HEK293 (cell line): ENCODE results near the gene CDNF.

ENCODE experiments used
- CTCF ChIA-PET: fragments of 350-600 bp; formaldehyde crosslinking; extraction: SDS; loops from one replicate; lab custom pipeline; 2021; ENCODE audit warnings: antibody characterized with exemption; lab: Yijun Ruan, JAX
- POLR2A ChIA-PET: fragments of 300-600 bp; formaldehyde crosslinking; extraction: SDS; loops from one replicate; lab custom pipeline; 2020; ENCODE audit warnings: antibody characterized with exemption, inconsistent platforms; lab: Yijun Ruan, JAX
- H3K27ac ChIP-seq: fragments of 200-500 bp; sonication (Bioruptor generic); 2 replicates; pipeline ENCODE4 v1.5.1; 2014; ENCODE audit warnings: low read depth, low read length, control low read depth, inconsistent platforms; ENCODE audit errors: extremely low read depth
- H3K36me3 ChIP-seq, 2 experiments: fragments of 200-500 bp in 1 of 2; sonication (Bioruptor generic) in 1 of 2; 1 replicate in 1 of 2; 2 replicates in 1 of 2; pipeline ENCODE4 v1.5.1; 2014 to 2017; ENCODE audit warnings: inconsistent platforms in 2 of 2, low read length in 2 of 2; ENCODE audit not compliant: control insufficient read depth in 2 of 2, insufficient read depth in 1 of 2
- H3K4me1 ChIP-seq: fragments of 200-500 bp; sonication (Bioruptor generic); 2 replicates; pipeline ENCODE4 v1.5.1; 2014; ENCODE audit warnings: mild to moderate bottlenecking, low read length, inconsistent platforms; ENCODE audit not compliant: control insufficient read depth, insufficient read depth
- H3K4me3 ChIP-seq: 2 replicates; pipeline ENCODE4 v1.5.1; 2011; ENCODE audit warnings: low read depth, mild to moderate bottlenecking, control low read depth, low read length, moderate library complexity
- H3K9me3 ChIP-seq: fragments of 200-500 bp; sonication (Bioruptor generic); 2 replicates; pipeline ENCODE4 v1.5.1; 2014; ENCODE audit warnings: low read depth, low read length, inconsistent platforms; ENCODE audit not compliant: control insufficient read depth, insufficient read depth
- HOXD13 ChIP-seq: sonication (generic); formaldehyde crosslinking; IDR thresholded peaks from 2 replicates; pipeline ENCODE4 v1.8.0; 2022; ENCODE audit warnings: missing genetic modification reagents, borderline replicate concordance
- ZFP41 ChIP-seq: fragments of 450-650 bp; formaldehyde crosslinking; IDR thresholded peaks from 2 replicates; pipeline ENCODE4 v1.5.1; 2016; ENCODE audit warnings: missing biosample characterization, missing genetic modification characterization, borderline replicate concordance
- ZNF248 ChIP-seq: fragments of 450-650 bp; formaldehyde crosslinking; IDR thresholded peaks from 2 replicates; pipeline ENCODE4 v1.5.1; 2017; ENCODE audit warnings: missing biosample characterization, missing genetic modification characterization
- ZNF335 ChIP-seq: fragments of 450-650 bp; formaldehyde crosslinking; conservative IDR thresholded peaks from 2 replicates; pipeline ENCODE4 v1.5.1; 2016; ENCODE audit warnings: missing biosample characterization, missing genetic modification characterization
- ZNF426 ChIP-seq: fragments of 450-650 bp; formaldehyde crosslinking; IDR thresholded peaks from 2 replicates; pipeline ENCODE4 v1.5.1; 2017; ENCODE audit warnings: missing biosample characterization, missing genetic modification characterization, mild to moderate bottlenecking, inconsistent platforms, moderate library complexity
- ZNF670 ChIP-seq: fragments of 450-650 bp; formaldehyde crosslinking; IDR thresholded peaks from 2 replicates; pipeline ENCODE4 v1.5.1; 2016; ENCODE audit warnings: missing biosample characterization, missing genetic modification characterization, low read depth
- TF ChIP-seq, protein P1 (sequence below): fragments of 450-650 bp; formaldehyde crosslinking; IDR thresholded peaks from 2 replicates; pipeline ENCODE4 v1.5.1; 2016; ENCODE audit warnings: missing biosample characterization, missing genetic modification characterization
- TF ChIP-seq, protein P2 (sequence below): fragments of 450-650 bp; formaldehyde crosslinking; IDR thresholded peaks from 2 replicates; pipeline ENCODE4 v1.5.1; 2016; ENCODE audit warnings: missing biosample characterization, missing genetic modification characterization, borderline replicate concordance
- TF ChIP-seq, protein P3 (sequence below): fragments of 450-650 bp; formaldehyde crosslinking; IDR thresholded peaks from 2 replicates; pipeline ENCODE4 v1.5.1; 2016; ENCODE audit warnings: missing biosample characterization, missing genetic modification characterization, low read depth
- TF ChIP-seq, protein P4 (sequence below): fragments of 450-650 bp; formaldehyde crosslinking; IDR thresholded peaks from 2 replicates; pipeline ENCODE4 v1.5.1; 2016; ENCODE audit warnings: missing biosample characterization, missing genetic modification characterization

Gene CDNF

DNA sequence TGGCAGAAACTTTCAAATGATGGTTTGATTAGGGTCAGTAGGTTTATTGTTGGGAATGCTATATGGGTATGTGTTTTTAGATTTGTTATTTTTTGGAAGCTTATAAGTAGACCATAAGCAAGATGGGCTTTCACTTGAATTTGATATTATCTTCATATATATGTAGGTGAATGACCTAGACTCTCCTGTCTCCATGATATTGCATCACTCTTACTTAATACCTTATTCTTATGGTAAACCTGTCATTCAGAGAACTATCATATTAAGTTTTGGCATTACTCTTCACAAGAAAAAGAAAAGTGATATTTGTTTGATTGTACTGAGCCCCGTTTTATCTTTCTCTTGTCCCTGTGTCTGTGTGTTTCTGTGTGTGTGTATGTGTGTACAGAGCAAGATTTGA, 17.6 kb upstream of the CDNF start:
- H3K4me3 ChIP-seq = no peak overlapping the region
- H3K9me3 ChIP-seq = no peaks in the 10 kb centered on the region
- H3K27ac ChIP-seq = no peak overlapping the region
- no peak for TF ChIP-seq ZNF248
- CTCF ChIA-PET = no interaction called here
- no peaks in the 10 kb centered on the region for H3K4me1 ChIP-seq
- POLR2A ChIA-PET = no interaction called here
- peaks cover 50 to 70% of the 10 kb centered on the region in 2 experiments for H3K36me3 ChIP-seq

DNA sequence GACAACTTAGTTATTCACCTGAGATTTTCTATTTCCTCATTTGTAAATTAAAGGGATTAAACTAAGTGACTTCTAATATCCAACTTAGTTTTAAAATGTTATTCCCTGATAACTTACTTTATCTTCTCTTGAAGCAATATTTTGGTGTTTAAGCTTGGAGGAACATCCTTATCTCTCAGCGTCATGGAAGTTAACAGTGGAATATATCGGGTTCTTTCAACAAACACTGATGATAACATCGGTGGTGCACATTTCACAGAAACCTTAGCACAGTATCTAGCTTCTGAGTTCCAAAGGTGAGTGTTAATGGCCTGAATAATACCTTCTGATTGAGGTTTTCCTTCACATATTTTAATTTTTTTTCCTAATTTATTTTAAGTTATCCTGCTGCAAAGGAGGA, 14.4 kb upstream of the CDNF start:
- POLR2A ChIA-PET = interaction anchor here (1.4 kb wide), 1 partner anchor 15 kb away, joined by 5 read pairs; the partner anchor contains the start of genes CDNF, HSPA14 and MSANTD7
- Histone ChIP-seq H3K36me3 (peaks cover 45 to 63% of the 10 kb centered on the region in 2 experiments), H3K27ac (no peak overlapping the region), H3K4me1 (no peaks in the 10 kb centered on the region), H3K9me3 (no peaks in the 10 kb centered on the region), H3K4me3 (no peak overlapping the region)
- TF ChIP-seq ZNF335 (tag by site-specific recombination) = no peak
- TF ChIP-seq, protein P1, sequence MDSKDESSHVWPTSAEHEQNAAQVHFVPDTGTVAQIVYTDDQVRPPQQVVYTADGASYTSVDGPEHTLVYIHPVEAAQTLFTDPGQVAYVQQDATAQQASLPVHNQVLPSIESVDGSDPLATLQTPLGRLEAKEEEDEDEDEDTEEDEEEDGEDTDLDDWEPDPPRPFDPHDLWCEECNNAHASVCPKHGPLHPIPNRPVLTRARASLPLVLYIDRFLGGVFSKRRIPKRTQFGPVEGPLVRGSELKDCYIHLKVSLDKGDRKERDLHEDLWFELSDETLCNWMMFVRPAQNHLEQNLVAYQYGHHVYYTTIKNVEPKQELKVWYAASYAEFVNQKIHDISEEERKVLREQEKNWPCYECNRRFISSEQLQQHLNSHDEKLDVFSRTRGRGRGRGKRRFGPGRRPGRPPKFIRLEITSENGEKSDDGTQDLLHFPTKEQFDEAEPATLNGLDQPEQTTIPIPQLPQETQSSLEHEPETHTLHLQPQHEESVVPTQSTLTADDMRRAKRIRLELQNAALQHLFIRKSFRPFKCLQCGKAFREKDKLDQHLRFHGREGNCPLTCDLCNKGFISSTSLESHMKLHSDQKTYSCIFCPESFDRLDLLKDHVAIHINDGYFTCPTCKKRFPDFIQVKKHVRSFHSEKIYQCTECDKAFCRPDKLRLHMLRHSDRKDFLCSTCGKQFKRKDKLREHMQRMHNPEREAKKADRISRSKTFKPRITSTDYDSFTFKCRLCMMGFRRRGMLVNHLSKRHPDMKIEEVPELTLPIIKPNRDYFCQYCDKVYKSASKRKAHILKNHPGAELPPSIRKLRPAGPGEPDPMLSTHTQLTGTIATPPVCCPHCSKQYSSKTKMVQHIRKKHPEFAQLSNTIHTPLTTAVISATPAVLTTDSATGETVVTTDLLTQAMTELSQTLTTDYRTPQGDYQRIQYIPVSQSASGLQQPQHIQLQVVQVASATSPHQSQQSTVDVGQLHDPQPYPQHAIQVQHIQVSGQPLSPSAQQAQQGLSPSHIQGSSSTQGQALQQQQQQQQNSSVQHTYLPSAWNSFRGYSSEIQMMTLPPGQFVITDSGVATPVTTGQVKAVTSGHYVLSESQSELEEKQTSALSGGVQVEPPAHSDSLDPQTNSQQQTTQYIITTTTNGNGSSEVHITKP (tag by site-specific recombination) = no peak
- TF ChIP-seq, protein P2, sequence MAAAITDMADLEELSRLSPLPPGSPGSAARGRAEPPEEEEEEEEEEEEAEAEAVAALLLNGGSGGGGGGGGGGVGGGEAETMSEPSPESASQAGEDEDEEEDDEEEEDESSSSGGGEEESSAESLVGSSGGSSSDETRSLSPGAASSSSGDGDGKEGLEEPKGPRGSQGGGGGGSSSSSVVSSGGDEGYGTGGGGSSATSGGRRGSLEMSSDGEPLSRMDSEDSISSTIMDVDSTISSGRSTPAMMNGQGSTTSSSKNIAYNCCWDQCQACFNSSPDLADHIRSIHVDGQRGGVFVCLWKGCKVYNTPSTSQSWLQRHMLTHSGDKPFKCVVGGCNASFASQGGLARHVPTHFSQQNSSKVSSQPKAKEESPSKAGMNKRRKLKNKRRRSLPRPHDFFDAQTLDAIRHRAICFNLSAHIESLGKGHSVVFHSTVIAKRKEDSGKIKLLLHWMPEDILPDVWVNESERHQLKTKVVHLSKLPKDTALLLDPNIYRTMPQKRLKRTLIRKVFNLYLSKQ (tag by site-specific recombination) = no peak
- TF ChIP-seq ZNF426 = no peak
- no peak for TF ChIP-seq ZFP41 (tag by site-specific recombination)
- TF ChIP-seq, protein P3, sequence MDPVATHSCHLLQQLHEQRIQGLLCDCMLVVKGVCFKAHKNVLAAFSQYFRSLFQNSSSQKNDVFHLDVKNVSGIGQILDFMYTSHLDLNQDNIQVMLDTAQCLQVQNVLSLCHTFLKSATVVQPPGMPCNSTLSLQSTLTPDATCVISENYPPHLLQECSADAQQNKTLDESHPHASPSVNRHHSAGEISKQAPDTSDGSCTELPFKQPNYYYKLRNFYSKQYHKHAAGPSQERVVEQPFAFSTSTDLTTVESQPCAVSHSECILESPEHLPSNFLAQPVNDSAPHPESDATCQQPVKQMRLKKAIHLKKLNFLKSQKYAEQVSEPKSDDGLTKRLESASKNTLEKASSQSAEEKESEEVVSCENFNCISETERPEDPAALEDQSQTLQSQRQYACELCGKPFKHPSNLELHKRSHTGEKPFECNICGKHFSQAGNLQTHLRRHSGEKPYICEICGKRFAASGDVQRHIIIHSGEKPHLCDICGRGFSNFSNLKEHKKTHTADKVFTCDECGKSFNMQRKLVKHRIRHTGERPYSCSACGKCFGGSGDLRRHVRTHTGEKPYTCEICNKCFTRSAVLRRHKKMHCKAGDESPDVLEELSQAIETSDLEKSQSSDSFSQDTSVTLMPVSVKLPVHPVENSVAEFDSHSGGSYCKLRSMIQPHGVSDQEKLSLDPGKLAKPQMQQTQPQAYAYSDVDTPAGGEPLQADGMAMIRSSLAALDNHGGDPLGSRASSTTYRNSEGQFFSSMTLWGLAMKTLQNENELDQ (tag by site-specific recombination) = no peak
- CTCF ChIA-PET = interaction anchor here (0.6 to 1.0 kb wide), 2 partner anchors 119 to 1065 kb away, joined by 3 to 6 read pairs; no protein-coding TSS in a partner anchor

DNA sequence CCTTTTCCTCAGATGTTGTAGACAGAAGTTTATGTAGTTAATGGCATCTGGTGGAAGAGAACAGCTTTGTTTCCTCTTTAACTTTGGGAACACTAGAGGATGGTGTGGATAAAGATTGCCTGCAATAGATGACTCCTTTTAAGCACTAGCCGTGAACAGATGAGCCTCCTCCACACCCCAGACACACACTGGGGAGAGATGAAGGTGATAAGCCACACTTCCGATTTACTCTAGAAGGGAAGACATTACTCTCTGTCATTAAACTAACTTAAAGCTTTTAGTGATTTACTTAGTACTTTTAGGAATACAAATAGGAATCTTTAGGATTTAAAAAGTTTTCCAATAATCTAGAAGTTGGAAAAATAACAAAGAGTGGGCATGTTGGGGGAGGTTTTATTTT, 7.1 kb upstream of the CDNF start:
- H3K36me3 ChIP-seq = peaks cover 44 to 78% of the 10 kb centered on the region in 2 experiments
- no peak overlapping the region for H3K27ac ChIP-seq
- H3K9me3 ChIP-seq = no peaks in the 10 kb centered on the region
- no peaks in the 10 kb centered on the region for H3K4me1 ChIP-seq
- ChIA-PET CTCF (interaction anchor here (0.6 to 1.0 kb wide), 3 partner anchors 127 to 932 kb away, joined by 3 read pairs; no protein-coding TSS in a partner anchor), POLR2A (interaction anchor here (2.2 kb wide), 1 partner anchor 33 kb away, joined by 6 read pairs; the partner anchor contains the start of gene SUV39H2)
- no peak overlapping the region for H3K4me3 ChIP-seq
- TF ChIP-seq, protein P4, sequence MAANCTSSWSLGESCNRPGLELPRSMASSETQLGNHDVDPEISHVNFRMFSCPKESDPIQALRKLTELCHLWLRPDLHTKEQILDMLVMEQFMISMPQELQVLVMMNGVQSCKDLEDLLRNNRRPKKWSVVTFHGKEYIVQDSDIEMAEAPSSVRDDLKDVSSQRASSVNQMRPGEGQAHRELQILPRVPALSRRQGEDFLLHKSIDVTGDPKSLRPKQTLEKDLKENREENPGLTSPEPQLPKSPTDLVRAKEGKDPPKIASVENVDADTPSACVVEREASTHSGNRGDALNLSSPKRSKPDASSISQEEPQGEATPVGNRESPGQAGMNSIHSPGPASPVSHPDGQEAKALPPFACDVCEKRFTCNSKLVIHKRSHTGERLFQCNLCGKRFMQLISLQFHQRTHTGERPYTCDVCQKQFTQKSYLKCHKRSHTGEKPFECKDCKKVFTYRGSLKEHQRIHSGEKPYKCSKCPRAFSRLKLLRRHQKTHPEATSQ = no peak
- TF ChIP-seq ZNF670 (tag by site-specific recombination) (no peak), HOXD13 (no peak)
